ENCODE measurements around the gene DEPP1.

DEPP1 gene

DNA sequence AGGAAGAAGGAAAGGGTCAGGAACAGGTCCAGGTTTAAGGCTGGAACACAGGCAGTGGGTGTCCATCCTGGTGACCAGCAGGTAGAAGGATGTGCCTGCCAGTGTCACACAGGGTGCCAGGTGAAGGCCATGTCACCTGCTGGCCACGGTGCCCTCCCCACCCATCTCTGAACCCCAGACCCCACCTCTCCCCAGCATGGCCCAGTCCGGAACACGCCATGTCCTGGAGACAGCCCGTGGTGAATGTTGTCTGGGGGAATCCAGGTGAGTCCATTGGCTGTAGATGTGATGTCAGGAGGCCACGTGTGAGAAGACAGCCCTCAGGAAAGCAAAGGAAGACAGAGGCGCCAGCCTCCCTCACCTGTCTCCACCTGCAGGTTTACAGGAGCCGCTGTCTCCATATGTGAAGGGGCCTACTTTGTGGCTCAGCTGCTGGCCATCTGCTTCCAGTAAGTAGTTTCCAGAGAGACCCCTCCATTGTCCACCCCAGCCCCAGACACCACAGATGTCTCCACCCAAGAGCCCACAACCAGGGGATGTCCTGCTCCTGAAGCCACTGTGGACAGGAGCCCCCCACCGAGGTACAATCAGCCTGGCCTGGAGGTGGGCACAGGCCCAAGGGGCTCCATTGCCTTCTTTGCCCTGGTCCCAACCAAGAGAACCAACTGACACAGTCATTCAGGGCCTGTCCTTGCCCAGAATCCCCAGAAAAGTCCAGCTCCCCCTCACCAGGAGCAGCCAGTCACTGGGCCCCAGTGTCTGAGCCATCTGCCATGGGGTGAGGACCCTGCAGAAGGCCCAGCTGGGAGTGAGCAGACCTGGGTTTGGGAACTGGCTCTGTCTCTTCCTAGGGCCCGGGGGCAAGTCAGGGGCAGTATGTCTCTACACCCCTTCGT lies 46.7 kb downstream of the DEPP1 start:
- DNase-seq: no peak

DNA sequence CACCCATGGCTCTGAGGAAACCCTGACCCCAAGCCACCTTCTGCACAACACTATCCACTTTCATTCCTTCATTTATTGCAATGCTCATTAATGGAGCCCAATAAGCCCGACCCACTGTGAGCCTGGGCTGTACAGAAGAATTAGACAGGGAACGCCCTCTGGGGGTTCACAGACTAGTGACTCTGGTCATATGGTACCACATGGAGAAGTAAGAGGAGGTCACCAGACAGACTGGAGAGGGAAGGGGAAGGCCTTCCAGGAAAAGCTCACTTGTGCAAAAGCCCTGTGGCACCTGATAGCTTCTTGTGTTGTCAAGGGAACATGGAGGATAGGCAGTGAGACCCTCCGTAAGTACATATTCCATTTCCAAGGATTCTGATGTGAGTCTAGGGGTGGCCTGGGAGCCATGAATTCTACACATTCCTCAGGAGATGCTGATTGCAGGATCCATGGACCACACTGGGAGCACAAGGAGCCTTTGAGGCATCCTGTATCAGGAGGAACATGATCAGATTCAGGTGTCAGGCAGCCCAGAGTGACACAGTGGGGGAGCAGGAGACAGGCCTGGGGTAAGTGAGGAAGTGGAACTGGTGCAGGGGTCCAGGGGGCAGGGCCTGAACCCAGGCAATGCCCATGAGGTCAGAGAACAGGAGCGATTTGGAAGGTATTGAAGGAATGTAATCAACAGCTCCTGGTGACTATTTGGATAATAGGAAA lies 47.5 kb downstream of the DEPP1 start:
- DNase-seq: no peak

DNA sequence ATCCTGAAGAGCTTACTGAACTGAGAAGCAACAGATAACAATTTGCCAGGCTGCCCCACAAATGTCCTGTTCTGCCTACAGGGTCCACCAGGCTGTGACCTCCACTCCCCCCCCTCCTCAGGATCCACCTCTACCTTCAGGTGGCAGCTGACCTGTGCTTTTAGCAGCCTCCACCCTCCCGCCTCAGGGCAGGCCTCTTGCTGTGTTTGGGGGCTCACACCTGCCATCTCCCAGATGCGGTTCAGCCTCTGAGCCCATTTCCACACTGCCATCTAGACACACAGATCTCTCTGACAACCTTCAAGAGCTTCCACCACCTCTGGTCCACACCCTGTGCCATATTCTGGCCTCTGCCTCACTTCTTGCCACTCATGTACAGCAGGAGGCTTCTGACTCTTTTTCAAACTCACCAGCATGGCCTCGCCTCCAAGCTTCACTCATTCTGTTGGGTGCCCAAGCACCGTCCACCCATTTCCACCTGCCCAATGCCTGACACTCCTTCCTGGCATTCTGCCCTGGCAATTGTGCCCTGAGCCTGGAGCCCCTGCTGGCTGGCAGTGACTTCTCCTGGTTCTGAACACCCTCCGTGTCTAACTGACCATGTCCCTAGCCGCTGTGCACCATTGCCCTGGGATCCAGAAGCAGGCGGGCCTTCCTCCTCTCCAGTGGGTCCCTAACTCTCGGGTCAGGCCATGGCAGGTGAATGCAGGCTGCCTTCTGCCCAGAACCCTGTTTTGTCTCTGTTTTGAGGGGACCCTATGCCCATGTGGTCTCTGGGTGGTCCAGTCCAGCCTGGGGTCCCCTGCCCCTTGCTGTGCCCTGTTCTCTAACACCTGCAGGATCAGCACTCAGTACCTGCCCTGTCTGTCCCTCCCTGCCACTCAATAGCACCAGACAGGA lies 49.0 kb downstream of the DEPP1 start:
- no peak for DNase-seq

DNA sequence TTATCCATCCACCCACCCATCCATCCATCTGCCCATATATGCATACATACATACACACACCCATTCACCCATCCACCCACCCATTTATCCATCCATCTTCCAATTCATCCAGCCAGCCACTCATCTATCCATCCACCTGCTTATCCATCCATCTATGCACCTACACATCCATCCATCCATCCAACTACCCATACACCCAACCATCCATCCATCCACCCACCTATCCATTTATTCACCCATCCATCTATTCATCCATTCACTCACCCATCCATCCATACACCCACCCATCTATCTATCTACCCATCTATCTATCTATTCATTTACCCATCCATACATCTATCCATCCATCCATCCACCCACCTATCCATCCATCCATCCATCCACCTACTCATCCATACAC lies 50.1 kb downstream of the DEPP1 start:
- no peak for DNase-seq

DNA sequence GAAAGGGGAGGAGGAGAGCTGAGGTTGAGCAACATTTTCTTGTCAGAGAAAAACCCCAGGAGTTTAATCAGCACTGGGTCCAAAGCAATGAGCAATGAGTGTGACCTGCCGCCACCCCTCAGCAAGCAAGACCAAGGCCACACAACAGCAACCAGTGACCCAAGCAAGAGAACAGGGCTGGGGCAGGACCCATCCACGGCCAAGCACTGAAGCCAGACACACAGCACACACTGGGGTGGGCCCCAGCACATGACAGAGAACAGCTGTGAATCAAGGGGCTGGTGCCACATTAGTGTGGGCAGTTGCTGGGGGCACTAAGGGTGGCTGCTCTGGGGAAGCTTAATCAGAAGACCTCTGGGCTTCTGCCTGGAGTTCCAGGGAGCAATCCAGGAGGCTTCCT lies 51.3 kb downstream of the DEPP1 start:
- DNase-seq: no peak

DNA sequence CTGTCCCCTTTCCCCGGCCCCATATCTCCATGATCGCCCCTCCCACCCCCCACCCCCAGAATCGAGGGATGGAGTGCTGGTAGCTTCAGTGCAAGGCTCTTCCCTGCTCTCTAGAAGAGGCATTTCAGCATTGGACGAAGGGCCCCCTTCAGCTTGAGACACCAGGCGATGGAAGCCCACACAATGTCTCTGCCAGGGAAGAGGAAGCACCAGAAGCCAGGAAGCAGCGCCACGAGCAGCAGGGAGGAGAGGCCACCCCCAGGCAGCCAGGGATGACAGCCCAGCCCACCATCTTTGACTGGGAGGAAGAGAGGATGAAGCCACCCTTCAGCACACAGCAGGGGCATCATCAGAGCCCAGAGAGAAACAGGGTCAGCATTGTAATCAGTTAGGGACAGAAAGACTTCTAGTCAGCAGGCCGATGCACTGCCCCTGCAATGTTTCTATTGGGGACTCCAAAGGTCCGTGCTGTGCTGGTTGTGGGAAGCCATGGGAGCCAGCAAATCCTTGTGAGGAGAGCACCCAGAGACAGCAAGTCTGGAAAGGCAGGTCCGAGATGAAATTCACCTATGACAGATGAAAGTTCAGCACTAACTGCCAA lies 51.8 kb downstream of the DEPP1 start:
- no peak for DNase-seq

Data from activated T-cell treated with anti-CD3 and anti-CD28 coated beads, Interleukin-2, amount 50 U/mL, for 48 hours (primary cell).